ENCODE data around the gene PLEKHD1.

Gene PLEKHD1

DNA sequence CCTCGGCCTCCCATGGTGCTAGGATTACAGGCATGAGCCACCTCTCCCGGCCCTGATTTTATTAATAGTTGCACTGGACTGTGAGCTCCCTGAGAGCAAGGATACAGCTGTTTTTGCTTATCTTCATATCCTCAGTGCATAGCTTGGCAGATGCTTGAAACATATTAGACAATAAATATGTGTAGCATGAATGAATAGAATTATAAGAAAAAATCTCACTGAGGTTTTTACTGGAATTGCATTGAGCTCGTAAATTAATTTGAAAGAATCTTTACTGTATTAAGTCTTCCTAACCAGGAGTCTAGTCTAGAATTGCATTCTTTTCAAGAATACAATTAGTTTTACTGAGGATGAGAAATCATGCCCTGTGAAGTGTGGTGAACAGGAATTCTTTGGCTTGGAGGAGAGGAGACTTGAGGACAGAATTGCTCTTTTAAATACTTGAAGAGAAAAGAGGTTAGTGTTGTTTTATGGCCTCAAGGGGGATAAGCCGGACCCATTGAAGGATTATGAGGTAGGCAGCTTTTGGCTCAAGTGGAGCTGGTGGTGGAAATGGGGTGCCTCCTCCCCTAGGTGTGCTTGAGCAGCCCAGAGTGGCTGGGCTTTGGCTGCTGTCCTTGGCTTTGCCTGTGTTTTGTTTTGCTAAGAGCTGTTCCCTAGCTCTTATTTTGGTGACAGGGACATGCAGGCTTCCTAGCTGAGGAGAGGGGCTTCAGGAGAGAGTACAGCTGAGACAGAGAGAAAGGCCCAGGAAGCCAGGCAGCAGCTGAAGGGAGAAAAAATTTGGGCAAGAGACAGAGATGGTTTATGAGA lies 34.0 kb downstream of the PLEKHD1 start:
- no peak for DNase-seq (ENCODE audit: low read depth in 1 of 2, low spot score in 1 of 2)

DNA sequence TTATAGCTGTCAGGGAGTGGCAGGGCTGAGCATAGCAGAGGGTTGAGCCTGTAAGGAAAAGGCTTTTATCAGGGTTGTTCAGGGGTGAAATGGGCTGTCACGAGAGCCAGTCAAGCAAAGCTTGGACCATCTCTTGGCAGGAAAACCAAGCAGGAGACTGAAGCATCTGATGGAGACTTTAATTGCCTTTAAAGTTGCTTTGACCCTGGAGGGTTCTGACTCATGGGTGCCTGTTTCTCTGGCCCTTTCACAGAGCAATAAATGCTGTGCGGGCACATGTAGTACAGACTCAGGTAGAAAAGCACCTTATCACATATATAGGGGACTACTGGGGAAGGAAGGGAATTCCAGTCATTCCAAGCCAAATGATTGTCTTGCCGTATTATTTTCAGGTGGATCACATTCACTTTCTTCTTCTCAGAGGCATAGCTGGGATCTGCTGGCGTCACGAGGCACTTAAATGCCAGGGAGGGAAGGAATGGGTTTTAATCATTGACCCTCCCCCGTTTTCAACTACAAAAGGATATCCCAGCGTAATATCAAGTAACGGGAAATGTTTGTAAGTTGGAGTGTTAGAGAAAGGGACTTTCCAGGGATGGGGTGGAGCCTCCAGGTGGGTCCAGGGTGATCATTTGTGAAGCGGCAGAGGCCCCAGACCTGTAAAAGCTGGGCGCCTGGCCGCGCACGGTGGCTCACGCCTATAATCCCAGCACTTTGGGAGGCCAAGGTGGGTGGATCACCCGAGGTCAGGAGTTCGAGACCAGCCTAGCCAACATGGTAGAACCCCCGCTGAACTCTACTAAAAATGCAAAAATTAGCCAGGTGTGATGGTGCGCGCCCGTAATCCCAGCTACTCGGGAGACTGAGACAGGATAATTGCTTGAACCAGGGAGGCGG lies 34.9 kb downstream of the PLEKHD1 start:
- DNase-seq (ENCODE audit: low read depth in 1 of 2, low spot score in 1 of 2) = no peak

DNA sequence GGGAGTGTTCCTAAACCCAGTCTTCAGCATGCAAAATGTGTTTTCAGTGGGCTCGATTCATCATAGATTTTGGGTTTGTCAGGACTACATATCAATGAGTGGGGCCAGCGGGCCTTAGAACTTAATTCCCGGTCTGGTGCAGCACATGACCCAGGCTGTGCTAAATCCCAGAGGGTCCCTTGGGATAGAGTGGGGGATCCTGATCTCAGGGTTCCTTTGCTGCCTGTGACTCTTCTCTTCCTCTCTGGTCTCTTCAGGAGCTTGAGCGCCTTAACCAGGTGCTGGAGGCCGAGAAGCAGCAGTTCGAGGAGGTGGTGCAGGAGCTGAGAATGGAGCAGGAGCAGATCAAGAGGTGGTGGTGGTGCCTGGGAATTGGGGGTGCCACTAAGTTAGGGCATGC lies 37.5 kb downstream of the PLEKHD1 start:
- DNase-seq (ENCODE audit: low read depth in 1 of 2, low spot score in 1 of 2) = no peak

DNA sequence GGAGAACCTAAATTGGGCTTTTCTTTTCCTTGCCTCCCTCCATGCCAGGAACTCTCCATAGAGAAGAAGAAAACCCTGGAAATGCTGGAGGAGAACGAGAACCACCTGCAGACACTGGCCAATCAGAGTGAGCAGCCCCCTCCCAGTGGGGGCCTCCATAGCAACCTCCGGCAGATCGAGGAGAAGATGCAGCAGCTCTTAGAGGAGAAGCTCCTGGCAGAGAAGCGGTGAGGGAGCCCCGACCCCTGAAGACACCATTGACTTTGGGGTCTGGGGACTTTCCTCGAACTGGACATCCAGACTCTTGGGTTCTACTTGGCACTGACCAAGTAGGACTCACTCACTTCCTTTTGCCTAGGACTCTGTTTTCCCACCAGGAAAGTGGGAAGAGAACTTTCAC lies 41.4 kb downstream of the PLEKHD1 start:
- no peak for DNase-seq (ENCODE audit: low read depth in 1 of 2, low spot score in 1 of 2)

DNA sequence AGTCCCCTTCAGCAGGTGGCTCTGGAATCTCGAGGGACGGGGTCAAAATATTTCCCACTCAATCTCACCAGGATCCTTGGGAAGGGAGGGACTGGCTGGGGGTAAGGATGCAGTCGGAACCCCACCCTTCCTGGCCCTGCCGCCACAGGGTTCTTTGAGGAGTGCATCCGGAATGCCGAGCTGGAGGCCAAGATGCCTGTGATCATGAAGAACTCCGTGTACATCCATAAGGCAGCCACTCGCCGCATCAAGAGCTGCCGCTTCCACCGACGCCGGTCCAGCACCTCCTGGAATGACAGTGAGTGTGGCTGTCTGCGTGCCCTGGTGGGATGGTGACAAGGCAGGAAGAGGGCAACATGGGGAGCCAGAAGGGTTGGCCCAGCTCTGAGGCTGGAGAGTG lies 43.1 kb downstream of the PLEKHD1 start:
- no peak for DNase-seq (ENCODE audit: low read depth in 1 of 2, low spot score in 1 of 2)

DNA sequence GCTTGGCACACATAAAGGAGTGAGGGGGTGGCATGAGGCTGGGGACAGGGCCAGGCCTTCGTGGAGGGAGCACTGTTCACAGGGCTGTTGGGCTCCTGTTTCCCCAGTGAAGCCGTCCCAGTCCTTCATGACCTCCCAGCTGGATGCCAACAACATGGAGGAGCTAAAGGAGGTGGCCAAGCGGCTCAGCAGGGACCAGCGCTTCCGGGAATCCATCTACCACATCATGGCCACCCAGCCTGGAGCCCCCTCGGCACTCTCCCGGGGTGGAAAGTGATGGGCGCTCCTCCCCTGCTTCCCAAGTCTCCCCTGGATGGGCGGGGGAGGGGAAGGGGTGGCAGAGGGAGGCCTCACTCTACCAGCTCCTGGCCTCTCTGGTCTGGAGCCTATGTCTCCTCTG lies 43.6 kb downstream of the PLEKHD1 start:
- DNase-seq (ENCODE audit: low read depth in 1 of 2, low spot score in 1 of 2) = no peak

DNA sequence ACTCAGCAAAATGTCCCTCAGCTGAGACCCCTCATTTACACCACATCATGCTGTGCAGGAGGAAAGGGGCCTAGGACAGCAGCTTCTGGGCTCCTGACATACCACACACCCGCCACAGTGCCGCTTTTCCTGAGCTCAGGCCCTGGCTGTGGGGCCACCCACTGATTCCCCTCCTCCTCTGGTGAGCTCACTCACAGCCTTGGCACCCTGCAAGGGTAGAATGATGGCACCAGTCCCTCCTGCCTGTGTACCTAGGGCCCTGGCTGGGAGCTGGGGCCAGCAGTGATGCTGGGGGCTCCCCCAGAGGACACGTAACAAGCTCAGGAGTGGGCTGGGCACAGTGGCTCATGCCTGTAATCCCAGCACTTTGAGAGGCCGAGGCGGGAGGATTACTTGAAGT lies 44.4 kb downstream of the PLEKHD1 start:
- no peak for DNase-seq (ENCODE audit: low read depth in 1 of 2, low spot score in 1 of 2)

DNA sequence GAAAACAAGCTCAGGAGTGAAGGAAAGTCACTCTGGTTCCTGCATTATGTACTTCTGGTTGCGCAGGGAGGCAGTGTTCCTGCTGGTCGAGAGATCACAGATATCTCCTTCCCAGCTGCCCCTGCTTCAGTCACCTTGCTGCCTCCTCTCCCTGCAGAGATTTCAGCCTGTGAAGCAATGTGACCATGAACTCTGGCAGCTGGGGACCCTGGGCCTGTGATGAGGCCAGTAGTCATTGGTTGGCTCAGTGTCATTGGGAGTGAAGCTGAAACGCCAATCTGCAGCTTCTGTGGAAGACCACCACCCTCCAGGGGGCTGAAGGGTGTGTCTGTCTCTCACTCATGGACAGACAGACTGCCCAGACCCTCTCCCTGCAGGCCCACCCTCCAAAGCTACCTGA lies 45.0 kb downstream of the PLEKHD1 start:
- DNase-seq (ENCODE audit: low read depth in 1 of 2, low spot score in 1 of 2) = no peak

DNA sequence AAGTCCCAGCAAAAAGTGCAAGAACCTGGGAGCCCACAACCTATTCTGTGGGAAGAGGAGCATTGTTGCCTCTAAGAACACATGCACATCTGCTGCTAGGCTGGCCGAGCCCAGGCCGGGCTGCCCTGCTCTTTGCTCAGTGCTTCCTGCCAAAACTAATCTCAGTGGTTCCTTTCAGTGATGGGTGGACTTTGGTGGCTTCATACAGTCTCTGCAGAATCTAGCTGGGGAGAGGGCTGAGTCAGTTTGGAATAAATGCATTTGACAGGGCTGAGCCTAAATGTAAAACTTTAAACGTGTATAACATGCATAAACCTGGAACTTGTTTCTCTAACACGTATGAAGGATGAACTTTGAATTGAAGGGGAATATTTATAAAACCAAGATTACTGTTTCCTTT lies 45.6 kb downstream of the PLEKHD1 start:
- DNase-seq (ENCODE audit: low read depth in 1 of 2, low spot score in 1 of 2) = no peak

DNA sequence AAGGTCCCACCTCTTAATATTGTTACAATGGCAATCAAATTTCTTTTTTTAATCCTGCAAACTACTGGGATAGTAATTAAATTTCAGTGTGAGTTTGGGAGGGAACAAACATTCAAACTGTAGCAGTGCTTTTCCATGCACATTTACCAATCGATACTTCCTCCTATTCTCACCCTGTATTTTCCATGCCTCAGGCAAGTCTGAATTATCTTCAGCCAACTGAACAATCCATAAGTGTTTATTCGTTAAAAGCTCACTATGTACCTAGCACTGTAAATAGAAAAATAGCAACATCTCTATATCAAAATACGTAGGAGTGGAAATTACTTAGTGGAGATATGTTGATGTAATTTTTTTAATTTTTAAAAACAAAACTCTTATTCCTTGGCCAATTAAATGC lies 46.6 kb downstream of the PLEKHD1 start:
- DNase-seq (ENCODE audit: low read depth in 1 of 2, low spot score in 1 of 2) = no peak

DNA sequence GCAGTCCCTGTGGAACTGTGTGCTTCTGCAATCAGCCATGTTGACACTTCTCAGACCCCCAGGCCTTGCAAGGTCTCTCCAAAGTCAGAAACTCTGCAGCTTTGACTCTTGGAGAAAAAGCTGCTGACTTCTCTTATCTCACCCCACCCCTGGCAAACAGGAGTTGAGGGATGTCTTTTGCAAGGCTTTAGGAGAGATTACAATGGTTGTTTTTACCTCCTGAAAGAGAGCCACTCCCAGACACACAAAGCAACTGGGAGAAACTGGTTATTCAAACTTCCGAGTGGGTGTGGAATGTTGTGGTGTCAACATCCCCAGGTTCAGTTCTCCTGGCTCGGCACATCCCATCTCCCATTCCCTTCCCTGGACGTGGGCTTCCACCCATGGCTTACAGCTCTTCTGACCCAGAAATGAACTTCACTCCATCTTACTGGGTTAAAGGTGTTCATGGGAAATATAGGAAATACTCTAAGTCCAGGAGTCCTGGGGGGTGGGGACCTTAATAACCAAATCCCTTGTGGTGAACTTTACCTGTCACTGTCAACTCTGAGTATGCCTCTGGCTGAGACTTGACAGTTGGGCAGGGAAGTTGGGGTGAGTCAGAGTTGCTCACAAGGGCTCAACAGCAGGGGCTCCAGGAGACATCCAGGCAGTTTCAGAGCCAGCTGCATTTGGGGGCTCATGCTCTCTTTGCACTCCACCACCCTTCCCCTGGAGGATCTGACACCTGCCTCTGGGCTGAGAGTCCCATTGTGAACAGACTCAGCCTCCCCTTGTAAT lies 48.2 kb downstream of the PLEKHD1 start:
- DNase-seq (ENCODE audit: low read depth in 1 of 2, low spot score in 1 of 2) = no peak

DNA sequence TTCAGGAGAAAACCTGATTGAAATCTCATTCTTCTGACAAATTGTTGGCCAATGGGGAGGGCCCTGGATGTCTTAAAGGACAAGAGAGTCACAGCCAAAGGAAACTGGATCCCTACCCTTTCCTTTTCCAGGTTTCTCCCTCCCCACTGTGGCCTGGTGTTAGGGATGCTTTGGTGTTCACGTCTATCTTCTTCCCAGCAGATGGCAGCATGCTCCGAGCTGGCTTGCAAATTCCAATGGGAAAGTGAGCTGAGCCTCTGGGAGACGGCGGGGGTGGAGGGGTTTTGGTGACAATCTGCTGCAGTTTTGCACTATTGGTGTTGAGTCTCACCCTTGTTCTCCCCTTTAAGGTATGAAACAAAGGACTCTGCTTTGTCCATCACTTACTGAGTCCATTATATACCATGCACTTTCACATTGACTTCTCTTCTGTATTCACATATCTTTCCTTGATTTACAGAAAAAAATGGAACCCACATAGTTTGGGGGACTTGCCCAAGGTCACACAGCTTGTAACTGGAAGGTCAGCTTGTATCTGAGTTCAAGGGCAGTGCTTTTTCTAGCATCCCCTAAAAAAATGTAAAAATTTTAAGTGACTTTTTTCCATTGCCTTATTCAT lies 50.8 kb downstream of the PLEKHD1 start:
- DNase-seq (ENCODE audit: low read depth in 1 of 2, low spot score in 1 of 2) = no peak

DNA sequence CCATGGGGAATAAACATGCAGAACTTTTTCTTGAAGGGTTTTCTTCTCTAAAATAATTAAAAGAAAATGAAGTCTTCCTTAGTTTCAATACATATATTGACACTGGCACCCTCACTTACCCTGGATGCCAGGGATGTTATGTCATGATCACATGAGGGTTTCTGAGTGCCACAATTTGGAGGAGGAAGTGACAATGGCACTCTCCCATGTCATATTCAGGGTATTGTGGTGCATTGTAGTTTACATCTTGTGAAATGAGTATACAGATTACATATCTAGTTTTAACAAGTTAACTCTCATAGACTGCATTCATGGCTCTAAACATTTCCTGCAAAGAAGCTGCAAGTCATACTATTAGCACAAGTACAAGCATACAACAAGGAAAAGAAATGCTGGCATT lies 52.4 kb downstream of the PLEKHD1 start:
- no peak for DNase-seq (ENCODE audit: low read depth in 1 of 2, low spot score in 1 of 2)

DNA sequence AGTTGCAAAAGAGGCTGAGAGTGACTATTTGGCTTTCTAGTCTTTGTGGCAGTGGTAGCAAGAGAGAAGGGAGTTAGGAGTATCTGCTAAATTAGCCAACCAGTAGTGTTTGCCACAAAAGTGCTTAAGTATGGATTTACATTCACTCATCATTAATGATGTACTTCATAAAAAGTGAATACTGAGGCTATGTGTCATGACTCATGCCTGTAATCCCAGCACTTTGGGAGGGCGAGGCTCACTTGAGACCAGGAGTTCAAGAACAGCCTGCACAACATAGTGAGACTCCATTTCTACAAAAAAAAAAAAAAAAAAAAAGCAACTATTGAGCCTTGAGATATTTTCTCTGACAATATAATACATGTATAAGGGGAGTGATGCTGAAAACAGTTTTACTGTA lies 53.4 kb downstream of the PLEKHD1 start:
- no peak for DNase-seq (ENCODE audit: low read depth in 1 of 2, low spot score in 1 of 2)

DNA sequence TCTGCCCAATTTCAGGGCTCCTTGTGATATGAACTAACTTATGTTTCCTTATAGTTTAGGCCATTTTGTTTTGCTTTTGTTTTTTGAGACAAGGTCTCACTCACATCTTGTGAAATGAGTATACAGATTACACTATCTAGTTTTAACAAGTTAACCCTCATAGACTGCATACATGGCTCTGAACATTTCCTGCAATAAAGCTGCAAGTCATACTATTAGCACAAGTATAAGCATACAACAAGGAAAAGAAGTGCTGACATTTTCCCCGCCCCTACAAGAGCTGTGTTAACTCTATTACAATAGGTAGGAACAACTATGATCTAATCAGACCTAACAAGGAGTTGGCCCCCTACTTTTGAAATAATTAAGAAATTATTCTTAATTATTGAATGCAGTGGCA lies 54.2 kb downstream of the PLEKHD1 start:
- DNase-seq (ENCODE audit: low read depth in 1 of 2, low spot score in 1 of 2) = no peak

DNA sequence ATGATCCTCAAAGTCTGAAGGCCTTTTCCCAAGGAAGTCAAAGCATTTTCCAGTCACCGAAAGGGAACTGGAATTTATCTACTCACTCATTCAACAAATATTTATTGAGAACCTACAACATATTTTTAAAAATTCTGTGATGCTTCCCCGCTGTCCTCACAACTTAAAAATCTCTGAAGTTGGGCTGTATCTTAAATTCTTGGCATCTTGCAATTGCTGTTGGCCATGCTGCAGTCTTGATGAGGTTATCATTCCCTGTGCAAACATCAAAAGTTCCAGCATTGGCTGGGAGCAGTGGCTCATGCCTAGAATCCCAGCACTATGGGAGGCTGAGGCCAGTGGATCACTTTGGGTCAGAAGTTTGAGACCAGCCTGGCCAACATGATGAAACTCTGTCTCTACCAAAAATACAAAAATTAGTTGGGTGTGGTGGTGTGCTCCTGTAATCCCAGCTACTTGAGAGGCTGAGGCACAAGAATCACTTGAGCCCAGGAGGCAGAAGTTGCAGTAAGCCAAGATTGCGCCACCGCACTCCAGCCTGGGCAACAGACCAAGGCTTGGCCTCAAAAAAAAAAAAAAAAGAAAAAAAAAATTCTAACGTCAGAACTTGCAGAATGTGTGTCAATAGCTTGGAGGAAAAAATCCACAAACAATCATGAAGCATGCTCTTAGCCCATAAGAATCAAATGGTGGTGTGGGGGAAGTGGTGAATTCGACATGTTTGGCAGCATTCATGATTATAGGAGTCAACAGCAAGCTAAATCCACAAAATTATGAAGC lies 55.3 kb downstream of the PLEKHD1 start:
- DNase-seq (ENCODE audit: low read depth in 1 of 2, low spot score in 1 of 2) = no peak

DNA sequence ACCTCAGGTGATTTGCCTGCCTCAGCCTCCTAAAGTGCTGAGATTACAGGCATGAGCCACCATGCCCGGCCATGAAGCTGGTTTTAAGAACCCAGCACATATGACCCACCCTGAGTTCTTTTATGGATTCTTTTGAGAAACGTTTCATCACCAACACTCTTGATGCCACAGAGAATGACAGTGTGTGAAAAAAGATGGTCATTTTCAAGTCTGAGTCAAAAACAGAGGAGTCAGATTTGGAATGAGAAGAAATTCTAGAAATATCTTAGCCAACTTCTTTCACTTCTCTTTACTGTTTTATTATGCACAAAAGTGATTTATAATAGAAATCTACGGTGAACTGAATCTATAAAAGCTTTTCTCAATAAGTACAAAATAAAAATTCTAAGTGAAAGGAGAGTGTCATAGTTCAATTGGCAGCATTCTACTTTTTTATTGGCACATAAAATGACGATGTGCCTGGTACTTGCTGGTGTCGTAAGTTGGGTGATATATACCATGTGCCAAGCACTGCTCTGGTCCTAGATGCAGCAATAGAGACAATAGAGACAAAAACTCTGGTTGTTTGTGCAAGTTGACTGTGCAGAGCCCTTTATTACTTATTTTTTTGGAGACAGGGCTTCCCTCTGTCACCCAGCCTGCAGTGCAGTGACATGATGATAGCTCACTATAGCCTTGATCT lies 56.3 kb downstream of the PLEKHD1 start:
- no peak for DNase-seq (ENCODE audit: low read depth in 1 of 2, low spot score in 1 of 2)

DNA sequence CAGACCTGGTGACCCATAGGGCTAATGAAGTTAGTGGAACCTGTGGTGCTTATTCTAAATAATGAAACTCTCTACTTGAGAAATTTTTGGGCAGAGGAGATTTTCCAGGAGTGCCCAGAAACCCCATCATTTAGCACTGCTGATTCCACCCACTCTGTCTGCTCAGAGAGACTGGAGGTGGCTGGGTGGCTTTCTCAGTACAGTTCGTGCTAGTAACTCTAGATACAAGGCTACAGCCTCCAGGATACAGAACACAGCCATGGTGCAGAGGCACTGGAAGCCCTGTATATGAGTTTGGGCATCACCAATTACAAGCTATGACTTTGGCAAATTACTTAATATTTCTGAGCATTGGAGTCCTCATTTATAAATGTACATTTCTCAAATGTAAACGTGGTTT lies 57.8 kb downstream of the PLEKHD1 start:
- DNase-seq (ENCODE audit: low read depth in 1 of 2, low spot score in 1 of 2) = no peak

DNA sequence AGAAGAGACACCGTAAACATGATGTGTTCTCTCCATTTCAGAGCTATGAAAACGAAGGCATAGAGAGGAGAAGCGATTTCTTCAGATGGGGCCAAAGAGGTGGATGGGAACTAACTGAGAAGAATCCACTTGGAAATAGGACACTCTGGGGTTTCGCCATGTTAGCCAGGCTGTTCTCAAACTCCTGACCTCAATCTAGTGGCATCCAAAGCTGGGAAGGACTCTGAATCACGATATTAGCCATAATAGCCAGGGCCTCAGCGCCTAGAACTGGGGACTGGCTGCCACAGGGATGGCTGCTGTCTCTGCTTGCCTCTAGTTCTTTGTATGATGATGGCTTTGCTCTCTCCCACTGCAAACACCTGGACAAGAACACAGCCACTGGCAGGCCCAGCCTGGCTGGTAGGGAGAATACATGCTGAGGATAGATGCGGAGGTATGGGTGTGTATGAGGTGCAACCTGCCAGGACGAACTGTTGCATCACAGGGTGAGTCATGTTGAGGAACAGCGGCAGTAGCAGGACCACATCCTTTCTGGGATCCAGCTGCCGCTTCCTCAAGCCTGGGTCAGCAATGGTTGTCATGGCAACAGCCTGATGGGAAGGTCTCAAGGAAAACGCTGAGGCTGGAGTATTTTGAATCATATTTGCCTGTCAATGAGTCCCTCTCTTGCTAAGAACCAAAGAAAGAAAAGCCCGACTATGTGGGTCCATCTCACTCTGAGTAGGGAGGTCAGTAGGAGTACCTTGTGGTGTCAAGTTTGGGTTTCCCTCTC lies 59.0 kb downstream of the PLEKHD1 start:
- no peak for DNase-seq (ENCODE audit: low read depth in 1 of 2, low spot score in 1 of 2)
